HG03196 (cell line): ENCODE data around the gene B3GALT5.

Experiments
- ATAC-seq: cut with Tn5 transposase; IDR thresholded peaks from one replicate; pipeline ENCODE4 v1.9.1; 2021; ENCODE audit not compliant: unreplicated experiment

Gene B3GALT5

DNA sequence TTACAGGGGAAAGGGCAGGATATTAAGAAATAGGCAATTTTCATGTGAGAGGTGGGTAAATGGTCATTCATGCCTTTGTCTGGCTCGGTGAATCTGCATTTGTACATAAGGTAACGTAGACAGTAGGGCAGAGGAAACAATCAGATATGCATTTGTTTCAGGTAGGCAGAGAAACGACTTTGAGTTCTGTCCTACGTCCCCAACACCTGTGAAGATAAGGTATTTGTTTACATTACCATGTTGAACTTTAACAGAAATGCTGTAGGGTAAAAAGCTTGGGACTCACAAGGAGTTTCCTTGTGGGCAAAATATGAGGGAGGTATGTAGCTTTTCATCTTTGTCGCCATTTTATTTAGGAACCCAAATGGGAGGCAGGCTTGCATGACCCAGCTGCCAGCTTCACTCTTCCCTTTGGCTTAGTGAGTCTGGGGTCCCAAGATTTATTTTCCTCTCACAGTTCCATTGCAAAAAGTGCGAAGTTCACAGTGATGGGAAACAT is 31.4 kb downstream of the B3GALT5 start:
- ATAC-seq, result no peak

- ATAC-seq, result no peak
These were observed 32.6 kb downstream of the B3GALT5 start for GRCh38 chr21:39645331-39645730.

DNA sequence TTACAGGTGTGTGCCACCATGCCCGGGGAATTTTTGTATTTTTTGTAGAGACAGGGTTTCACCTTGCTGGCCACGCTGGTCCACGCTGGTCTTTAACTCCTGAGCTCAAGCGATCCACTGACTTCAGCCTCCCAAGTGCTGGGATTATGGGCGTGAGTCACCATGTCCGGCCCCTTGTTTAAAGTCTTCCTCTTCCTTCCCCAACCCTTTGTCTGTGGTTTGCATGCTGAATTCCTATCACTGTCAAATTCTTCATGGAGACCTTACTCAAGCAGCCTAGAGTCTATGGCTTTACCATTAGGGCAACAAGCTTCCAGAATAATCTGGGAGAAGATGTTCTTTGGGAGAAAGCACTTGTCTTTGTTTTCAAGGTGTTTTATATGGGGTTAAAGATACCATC is 34.7 kb downstream of the B3GALT5 start:
- ATAC-seq, result no peak

GRCh38 chr21:39648879-39649278 is 36.1 kb downstream of the B3GALT5 start:
- ATAC-seq, result no peak

DNA sequence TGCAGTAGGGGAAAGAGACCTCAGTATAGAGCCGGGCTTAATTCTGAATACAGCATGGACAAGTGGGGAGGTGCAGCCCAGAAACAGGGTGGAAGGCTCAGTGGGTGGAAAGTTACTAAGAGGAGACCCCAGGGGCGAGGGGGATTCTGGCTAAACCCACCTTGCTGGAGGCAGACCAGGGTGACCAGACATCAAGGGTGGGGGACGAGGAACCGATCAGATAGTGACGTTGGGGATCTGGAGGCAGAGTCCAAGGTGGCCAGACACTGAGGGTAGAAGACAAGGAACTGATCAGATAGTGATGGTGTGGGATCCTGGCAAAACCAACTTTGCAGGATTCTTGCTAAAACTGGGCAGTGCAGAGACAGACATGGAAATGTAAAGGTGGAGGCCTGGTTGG is 36.8 kb downstream of the B3GALT5 start:
- ATAC-seq, result no peak

GRCh38 chr21:39650306-39650705 is 37.6 kb downstream of the B3GALT5 start:
- no peak for ATAC-seq

DNA sequence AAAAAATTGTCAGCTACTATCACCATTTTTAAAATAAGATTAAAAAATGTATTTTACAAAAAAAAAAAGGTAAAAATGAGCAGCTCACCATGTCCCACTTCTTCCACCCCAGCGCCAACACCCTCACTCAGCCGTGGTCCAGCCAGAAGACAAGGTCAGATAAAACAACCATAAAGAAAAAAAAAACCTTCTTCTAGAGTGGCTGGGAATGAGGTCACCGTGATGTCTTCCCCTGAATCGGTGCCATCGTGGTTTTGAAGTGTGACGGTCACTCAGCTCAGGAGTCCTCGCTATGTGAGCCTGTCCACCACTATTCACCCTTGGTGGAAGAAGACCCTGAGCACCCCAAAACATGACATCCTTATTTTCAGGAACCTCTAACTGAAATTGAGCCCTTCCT is 38.1 kb downstream of the B3GALT5 start:
- no peak for ATAC-seq

DNA sequence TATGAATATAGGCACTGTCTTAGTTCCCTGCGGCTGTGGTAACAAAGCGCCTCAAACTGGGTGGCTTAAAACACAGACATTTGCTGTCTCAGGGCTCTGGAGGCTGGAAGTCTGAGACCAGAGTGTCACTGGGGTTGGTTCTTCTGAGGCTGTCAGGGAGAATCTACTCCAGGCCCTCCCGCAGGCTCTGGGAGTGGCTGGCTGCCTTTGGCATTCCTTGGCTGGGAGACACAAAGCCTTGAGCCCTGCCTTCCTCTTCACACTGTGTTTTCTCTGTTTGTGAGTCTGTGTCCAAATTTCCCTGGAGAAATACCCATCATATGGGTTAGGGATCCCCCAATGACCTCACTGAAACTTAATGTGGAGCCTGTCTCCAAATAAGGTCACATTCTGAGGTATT is 38.5 kb downstream of the B3GALT5 start:
- no peak for ATAC-seq

GRCh38 chr21:39654951-39655350 is 42.2 kb downstream of the B3GALT5 start:
- ATAC-seq, result no peak

- ATAC-seq, result no peak
These were observed 42.8 kb downstream of the B3GALT5 start for GRCh38 chr21:39655589-39655988.

DNA sequence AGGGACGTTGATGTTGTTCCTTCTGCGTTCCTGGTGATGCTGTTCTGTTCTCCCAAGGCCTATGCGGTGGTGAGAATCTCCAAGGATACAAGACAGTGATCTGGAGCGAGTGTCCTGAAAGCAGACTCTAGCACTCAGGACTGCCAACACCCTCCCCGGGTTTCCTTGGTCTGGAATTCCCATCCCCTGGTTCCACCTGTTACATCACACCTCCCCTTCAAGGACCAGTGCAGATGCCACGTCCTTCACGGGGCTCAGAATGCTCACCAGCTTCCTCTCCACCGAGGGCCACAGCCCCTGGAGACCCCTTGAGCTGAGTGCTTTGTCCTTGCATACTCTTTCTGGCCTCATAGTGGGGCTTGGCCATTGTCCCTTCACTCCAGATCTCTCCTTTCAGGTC is 43.5 kb downstream of the B3GALT5 start:
- no peak for ATAC-seq

GRCh38 chr21:39657091-39657689 is 44.5 kb downstream of the B3GALT5 start:
- ATAC-seq, result no peak

GRCh38 chr21:39658066-39658465 is 45.3 kb downstream of the B3GALT5 start:
- ATAC-seq, result no peak

DNA sequence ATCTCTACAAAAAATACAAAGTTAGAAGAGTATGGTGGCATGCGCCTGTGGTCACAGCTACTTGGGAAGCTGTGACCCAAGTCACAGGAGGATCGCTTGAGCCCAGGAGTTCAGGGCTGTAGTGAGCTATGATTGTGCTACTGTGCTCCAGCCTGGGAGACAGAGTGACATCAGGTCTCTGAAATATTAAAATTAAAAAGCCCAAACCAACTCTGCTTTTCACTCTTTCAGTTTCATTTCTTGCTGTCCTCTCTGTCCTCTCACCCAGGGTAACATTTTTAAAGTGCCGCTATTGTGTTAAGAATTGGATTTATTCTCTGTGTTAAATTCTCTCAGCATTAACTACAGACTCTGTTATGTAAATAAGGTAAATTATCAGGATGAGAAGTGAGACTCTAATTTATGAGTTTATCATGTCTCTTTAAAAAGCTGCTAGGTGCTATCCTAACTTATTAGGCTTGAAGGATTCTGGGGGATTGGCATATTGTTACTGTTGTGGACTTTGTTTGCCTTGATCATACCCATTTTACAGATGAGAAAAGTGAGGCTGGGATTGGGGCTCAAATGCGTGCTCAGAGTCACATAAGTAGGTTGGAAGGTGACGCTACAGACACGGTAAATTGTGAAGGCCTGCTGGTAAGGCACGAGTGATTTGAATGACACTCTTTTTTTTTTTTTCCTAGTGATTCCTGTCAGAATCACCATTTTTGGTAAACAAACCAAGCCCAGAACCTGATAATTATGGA is 46.5 kb downstream of the B3GALT5 start:
- no peak for ATAC-seq

GRCh38 chr21:39660191-39660980 is 47.6 kb downstream of the B3GALT5 start:
- ATAC-seq, result no peak

- ATAC-seq, result no peak
These were observed 48.4 kb downstream of the B3GALT5 start for GRCh38 chr21:39661121-39661520.

DNA sequence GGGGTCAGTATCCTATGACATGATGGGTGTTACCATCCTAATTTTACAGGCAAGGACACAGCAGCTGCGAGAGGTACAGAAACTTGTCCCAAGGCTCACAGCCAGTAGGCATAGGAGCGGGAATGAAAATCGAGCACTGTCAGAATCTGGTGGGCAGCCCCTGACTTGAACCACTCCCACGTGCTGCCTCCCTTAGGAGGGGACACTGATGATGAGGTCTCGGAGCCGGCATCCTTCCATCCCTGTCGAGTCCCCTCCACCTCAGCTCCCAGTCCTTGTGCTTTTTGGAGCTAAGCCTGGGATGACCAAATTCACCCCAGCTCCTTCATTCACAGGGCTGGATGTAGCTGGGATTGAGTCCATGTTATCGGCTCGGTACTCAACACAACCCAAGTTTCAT is 49.0 kb downstream of the B3GALT5 start:
- ATAC-seq, result no peak

DNA sequence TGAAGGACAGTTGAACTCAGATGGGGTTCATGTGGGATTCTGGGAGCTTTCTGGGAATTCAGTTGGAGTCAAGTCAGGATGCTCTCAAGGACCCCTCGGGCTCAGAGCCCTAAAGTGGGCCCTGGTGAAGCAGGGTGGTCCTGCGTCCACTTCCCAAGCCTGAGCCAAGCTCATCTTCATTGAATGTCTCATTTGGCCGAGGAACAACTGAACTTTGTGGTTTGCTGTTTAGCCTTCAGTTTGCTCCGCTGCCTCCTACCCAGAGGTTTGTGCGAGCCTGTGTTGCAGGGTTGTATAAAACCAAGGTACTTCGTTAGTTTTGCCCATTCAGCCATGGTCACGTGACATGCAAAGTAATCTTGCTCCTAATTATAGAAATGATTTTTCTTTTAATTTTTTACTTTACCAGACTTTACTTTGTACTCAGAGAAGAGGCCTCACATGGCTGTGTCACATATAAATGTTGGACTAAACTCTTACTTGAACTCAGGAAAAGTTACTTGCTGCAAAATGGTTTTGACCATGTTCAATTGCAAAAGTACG is 49.7 kb downstream of the B3GALT5 start:
- ATAC-seq, result no peak

DNA sequence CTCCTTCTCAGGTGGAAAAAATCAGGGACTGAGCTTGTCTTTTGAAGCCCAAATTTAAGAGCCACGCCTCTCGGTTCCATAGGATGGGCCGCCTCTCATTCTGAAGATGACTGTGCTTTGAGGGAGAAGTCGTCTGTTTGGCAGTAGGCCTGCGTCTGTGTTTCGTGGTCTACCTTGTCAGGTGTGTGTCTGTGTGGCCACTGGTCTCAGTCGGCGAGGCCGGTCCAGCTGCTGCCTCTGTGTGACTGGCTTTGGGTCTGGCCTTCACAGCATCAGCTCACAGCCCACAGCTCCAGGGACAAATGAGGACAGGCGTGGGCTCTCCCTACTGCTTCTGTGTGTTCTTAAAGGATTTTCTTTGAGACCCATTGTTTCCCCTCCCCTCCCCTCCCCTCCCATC is 50.3 kb downstream of the B3GALT5 start:
- ATAC-seq, result no peak

GRCh38 chr21:39663742-39664492 is 51.2 kb downstream of the B3GALT5 start:
- no peak for ATAC-seq

- no peak for ATAC-seq
These were observed 51.8 kb downstream of the B3GALT5 start for GRCh38 chr21:39664586-39664985.
